ENCODE results near the gene ARFGAP1. TPM values are rescaled to one million over a fixed set of nuclear protein-coding genes. Genes with fewer than 3 reads are reported as not detected.
A peak's percentile ranks its signal among the peaks of the same experiment; 100 is the strongest.

The ARFGAP1 gene
- total and polyA plus RNA-seq, 4 donors, result 47.0 to 108 (median 87.6) TPM

GRCh38 chr20:63261060-63261794 is 11.4 kb upstream of the ARFGAP1 start:
- Histone ChIP-seq H3K9ac (ENCODE audit: insufficient read depth in 1 of 2, low read length in 2 of 2) (no peak overlapping the region), H3K27me3 (ENCODE audit: control insufficient read depth in 3 of 3, insufficient read depth in 3 of 3, low read length in 2 of 3) (peaks cover 0 to 7% (median 7%) of the 10 kb centered on the region in 3 donors), H3K27ac (ENCODE audit: low read depth in 1 of 2, low read length in 1 of 2) (no peak overlapping the region), H3K4me3 (no peak overlapping the region), H3K4me1 (ENCODE audit: control insufficient read depth in 5 of 5, insufficient read depth in 5 of 5, low read length in 5 of 5) (peaks cover 0 to 72% (median 32%) of the 10 kb centered on the region in 5 donors), H3K9me3 (ENCODE audit: control insufficient read depth in 4 of 4, insufficient read depth in 3 of 4, low read length in 3 of 4) (peaks cover 0 to 4% (median 0%) of the 10 kb centered on the region in 4 donors), H3K36me3 (ENCODE audit: control insufficient read depth in 4 of 4, insufficient read depth in 4 of 4, low read length in 4 of 4) (no peaks in the 10 kb centered on the region)
- ATAC-seq (ENCODE audit: insufficient read depth, low FRiP score) (no peak), DNase-seq (peak; percentile 91 to 95 (median 92))
- no peak for TF ChIP-seq CTCF (IDR thresholded peaks at IDR 0.05; ENCODE audit: control extremely low read depth, extremely low read depth)
- WGBS, 2 donors, result 45 to 51% methylated on average over 22 to 25 of the region's 25 CpGs

- DNase-seq (no peak), ATAC-seq (ENCODE audit: insufficient read depth, low FRiP score) (no peak)
- Histone ChIP-seq H3K9ac (ENCODE audit: insufficient read depth in 1 of 2, low read length in 2 of 2) (no peak overlapping the region), H3K9me3 (ENCODE audit: control insufficient read depth in 4 of 4, insufficient read depth in 3 of 4, low read length in 3 of 4) (peaks cover 0 to 4% (median 0%) of the 10 kb centered on the region in 4 donors), H3K27ac (ENCODE audit: low read depth in 1 of 2, low read length in 1 of 2) (no peak overlapping the region), H3K27me3 (ENCODE audit: control insufficient read depth in 3 of 3, insufficient read depth in 3 of 3, low read length in 2 of 3) (peaks cover 0 to 7% (median 3%) of the 10 kb centered on the region in 3 donors), H3K4me1 (ENCODE audit: control insufficient read depth in 5 of 5, insufficient read depth in 5 of 5, low read length in 5 of 5) (peaks cover 0 to 74% (median 31%) of the 10 kb centered on the region in 5 donors), H3K36me3 (ENCODE audit: control insufficient read depth in 4 of 4, insufficient read depth in 4 of 4, low read length in 4 of 4) (no peaks in the 10 kb centered on the region), H3K4me3 (no peak overlapping the region)
- no peak for TF ChIP-seq CTCF (IDR thresholded peaks at IDR 0.05; ENCODE audit: control extremely low read depth, extremely low read depth)
- 21% methylated on average over 30 of the region's 30 CpGs for WGBS, 2 donors
These were observed 10.7 kb upstream of the ARFGAP1 start for GRCh38 chr20:63261795-63262528.

GRCh38 chr20:63262836-63263235 is 9.8 kb upstream of the ARFGAP1 start:
- DNase-seq (no peak), ATAC-seq (ENCODE audit: insufficient read depth, low FRiP score) (no peak)
- H3K36me3 ChIP-seq (ENCODE audit: control insufficient read depth in 4 of 4, insufficient read depth in 4 of 4, low read length in 4 of 4), result no peaks in the 10 kb centered on the region
- H3K27ac ChIP-seq (ENCODE audit: low read depth in 1 of 2, low read length in 1 of 2), result no peak overlapping the region
- no peak overlapping the region for H3K4me3 ChIP-seq
- WGBS, 2 donors, result 83 to 88% methylated on average over 9 of the region's 9 CpGs
- no peak for TF ChIP-seq CTCF (IDR thresholded peaks at IDR 0.05; ENCODE audit: control extremely low read depth, extremely low read depth)
- H3K27me3 ChIP-seq (ENCODE audit: control insufficient read depth in 3 of 3, insufficient read depth in 3 of 3, low read length in 2 of 3), result peaks cover 0 to 7% (median 2%) of the 10 kb centered on the region in 3 donors
- no peak overlapping the region for H3K9ac ChIP-seq (ENCODE audit: insufficient read depth in 1 of 2, low read length in 2 of 2)
- H3K4me1 ChIP-seq (ENCODE audit: control insufficient read depth in 5 of 5, insufficient read depth in 5 of 5, low read length in 5 of 5), result peaks cover 0 to 70% (median 28%) of the 10 kb centered on the region in 5 donors
- H3K9me3 ChIP-seq (ENCODE audit: control insufficient read depth in 4 of 4, insufficient read depth in 3 of 4, low read length in 3 of 4), result peaks cover 0 to 2% (median 0%) of the 10 kb centered on the region in 4 donors
